ENCODE results near the gene CDT1.

DNA sequence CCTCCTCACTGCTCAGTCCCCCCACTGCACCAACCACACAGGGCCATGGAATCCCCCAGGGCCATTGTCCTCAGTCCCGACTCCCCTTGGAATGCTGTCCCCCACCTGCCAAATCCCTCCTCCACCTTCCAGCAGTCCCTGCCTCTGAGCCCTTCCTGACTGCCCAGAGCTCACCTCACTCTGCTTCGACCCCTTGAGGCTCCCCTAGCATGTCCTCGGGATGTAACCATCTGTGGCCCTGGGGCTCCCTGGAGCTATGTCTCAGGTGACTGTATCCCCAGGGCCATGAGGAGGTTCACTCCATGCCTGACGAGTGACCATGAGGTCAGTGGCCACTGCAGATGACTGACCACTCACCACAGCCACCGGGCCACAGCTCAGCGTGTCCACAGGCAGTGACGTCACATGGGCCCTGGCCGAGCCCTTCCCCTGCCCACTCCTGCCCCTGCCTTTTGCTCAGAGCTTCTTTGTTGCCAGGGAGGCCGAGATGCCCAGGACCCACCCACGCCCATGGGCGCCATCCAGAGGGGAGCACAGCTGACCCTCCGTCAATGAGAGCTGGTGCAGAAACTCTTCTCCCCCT is 10.8 kb upstream of the CDT1 start:
- no peak for TF ChIP-seq POLR2A (IDR thresholded peaks at IDR 0.05)
- TF ChIP-seq, protein P1, sequence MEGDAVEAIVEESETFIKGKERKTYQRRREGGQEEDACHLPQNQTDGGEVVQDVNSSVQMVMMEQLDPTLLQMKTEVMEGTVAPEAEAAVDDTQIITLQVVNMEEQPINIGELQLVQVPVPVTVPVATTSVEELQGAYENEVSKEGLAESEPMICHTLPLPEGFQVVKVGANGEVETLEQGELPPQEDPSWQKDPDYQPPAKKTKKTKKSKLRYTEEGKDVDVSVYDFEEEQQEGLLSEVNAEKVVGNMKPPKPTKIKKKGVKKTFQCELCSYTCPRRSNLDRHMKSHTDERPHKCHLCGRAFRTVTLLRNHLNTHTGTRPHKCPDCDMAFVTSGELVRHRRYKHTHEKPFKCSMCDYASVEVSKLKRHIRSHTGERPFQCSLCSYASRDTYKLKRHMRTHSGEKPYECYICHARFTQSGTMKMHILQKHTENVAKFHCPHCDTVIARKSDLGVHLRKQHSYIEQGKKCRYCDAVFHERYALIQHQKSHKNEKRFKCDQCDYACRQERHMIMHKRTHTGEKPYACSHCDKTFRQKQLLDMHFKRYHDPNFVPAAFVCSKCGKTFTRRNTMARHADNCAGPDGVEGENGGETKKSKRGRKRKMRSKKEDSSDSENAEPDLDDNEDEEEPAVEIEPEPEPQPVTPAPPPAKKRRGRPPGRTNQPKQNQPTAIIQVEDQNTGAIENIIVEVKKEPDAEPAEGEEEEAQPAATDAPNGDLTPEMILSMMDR (IDR thresholded peaks at IDR 0.05): no peak
